SK-N-MC (cell line): ENCODE measurements around the gene PCDHGA9.
"Not testable (repeated sequence)": the region's sequence is repeated elsewhere in the genome, so short reads cannot be mapped to it uniquely, and the experiment has no call there.

Experiments
- EZH2 ChIP-seq: fragments of 200-600 bp; sonication (generic); IDR thresholded peaks from one replicate; pipeline ENCODE4 v1.6.1; 2017; ENCODE audit warnings: antibody characterized with exemption
- POLR2AphosphoS5 ChIP-seq: IDR thresholded peaks from 2 replicates; pipeline ENCODE4 v1.6.1; 2012; ENCODE audit warnings: mild to moderate bottlenecking, low read depth, low read length, borderline replicate concordance

DNA sequence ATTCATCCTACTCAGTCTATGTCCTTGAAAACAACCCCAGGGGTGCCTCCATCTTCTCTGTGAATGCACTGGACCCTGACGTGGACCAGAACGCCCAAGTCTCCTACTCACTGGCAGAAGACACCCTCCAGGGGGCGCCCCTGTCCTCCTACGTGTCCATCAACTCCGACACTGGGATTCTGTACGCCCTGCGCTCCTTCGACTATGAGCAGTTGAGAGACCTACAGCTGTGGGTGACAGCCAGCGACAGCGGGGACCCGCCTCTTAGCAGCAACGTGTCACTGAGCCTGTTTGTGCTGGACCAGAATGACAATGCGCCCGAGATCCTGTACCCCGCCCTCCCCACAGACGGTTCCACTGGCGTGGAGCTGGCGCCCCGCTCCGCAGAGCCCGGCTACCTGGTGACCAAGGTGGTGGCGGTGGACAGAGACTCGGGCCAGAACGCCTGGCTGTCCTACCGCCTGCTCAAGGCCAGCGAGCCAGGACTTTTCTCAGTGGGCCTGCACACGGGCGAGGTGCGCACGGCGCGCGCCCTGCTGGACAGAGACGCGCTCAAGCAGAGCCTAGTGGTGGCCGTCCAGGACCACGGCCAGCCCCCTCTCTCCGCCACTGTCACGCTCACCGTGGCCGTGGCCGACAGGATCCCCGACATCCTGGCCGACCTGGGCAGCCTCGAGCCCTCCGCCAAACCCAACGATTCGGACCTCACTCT lies 27.0 kb upstream of the PCDHGA9 start:
- TF ChIP-seq POLR2AphosphoS5, EZH2: not testable (repeated sequence)
